ENCODE measurements around the gene DIMT1. TPM values are rescaled to one million over a fixed set of nuclear protein-coding genes. Genes with fewer than 3 reads are reported as not detected.

Gene DIMT1
- 10 to 100 TPM; 23.2 to 23.4 TPM for total RNA-seq
- polyA plus RNA-seq, result 10 to 100 TPM; 44.4 to 50.9 (median 46.3) TPM
- total RNA-seq, result 30.3 to 117 (median 43.3) reads per million in 6 experiments

DNA sequence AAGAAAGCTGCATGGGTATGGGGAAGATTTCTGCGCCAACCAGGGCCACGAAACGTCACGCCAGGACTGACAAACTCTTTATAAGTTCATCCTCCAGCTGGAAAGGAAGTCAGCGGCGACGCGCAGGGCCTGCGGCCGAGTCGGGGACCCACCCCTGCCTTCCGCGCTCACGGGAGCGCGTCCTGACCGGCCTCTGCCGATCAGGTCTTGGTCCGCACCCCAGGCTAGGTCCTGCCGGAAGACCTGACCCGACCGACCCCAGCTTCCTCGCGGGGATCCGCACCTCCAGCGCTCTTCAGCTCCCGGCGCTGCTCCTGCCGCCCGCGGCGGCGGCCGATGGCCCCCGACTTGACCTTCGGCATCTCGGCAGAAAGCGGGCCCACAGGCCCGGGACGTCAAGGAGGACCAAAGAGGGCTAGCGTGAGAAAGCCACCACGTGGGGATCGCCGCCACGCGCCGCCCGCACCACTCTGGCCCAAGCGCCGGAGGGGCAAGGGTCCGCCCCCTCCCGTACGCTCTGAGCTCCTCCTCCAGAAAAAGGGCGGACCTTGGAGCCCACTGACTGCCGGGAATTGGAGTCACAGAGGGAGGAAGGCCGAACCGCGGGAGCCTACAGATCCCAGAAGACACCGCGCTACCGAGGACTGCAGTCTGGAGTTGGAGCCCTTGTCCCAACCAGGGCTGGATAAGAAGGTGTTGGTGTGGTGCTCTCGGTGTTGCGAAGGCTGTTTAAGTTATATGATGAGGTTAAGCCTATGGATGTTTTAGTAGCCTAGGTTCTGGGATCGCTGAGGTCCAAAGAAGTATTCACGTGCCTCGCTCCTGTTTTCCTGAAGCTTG, at the start of gene DIMT1:
Gene DIMT1, minus strand, starts transcription at position 495 of the 840 bp plus-strand sequence. Its CDS starts 133 bp downstream, at position 362.
- peak; percentile 95 to 96 for ATAC-seq
- Mint-ChIP-seq H3K36me3 (peaks cover 0 to 31% (median 5%) of the 10 kb centered on the region in 3 donors), H3K27ac (peak within 1 kb of the TSS; percentile 91 to 98 (median 97)), H3K4me1 (peaks cover 14 to 33% (median 27%) of the 10 kb centered on the region in 4 donors), H3K27me3 (no peaks in the 10 kb centered on the region), H3K9me3 (no peaks in the 10 kb centered on the region), H3K4me3 (peak within 1 kb of the TSS; percentile 94 to 99 (median 99))
- DNase-seq, result peak; percentile 79 to 95 (median 90)
- POLR2A ChIA-PET, result interaction anchor here (0.6 to 2.6 kb wide), 17 partner anchors 9 to 1073 kb away, joined by 3 to 41 read pairs (median 4); partner anchors contain the start of genes IPO11, KIF2A and LRRC70

GRCh38 chr5:62450259-62450658, 46.6 kb upstream of the DIMT1 start:
- no peak overlapping the region for H3K27ac Mint-ChIP-seq
- POLR2A ChIA-PET, result no interaction called here

GRCh38 chr5:62448528-62448927, 44.8 kb upstream of the DIMT1 start:
- H3K4me1 Mint-ChIP-seq, result peaks cover 0 to 2% (median 0%) of the 10 kb centered on the region in 4 donors
- H3K27ac Mint-ChIP-seq, result peak overlapping the region in 1 of 10 donors; percentile 83
- POLR2A ChIA-PET, result no interaction called here
- H3K4me3 Mint-ChIP-seq, result no peak overlapping the region
- peaks cover 0 to 61% (median 15%) of the 10 kb centered on the region in 3 donors for H3K36me3 Mint-ChIP-seq
- ATAC-seq (no peak), DNase-seq (no peak)
- no peaks in the 10 kb centered on the region for H3K27me3 Mint-ChIP-seq
- no peaks in the 10 kb centered on the region for H3K9me3 Mint-ChIP-seq

More at GRCh38 chr5:62450259-62450658, 46.6 kb upstream of the DIMT1 start:
- DNase-seq (no peak), ATAC-seq (no peak)
- Mint-ChIP-seq H3K27me3 (no peaks in the 10 kb centered on the region), H3K9me3 (no peaks in the 10 kb centered on the region), H3K4me1 (peaks cover 0 to 2% (median under 1%) of the 10 kb centered on the region in 4 donors), H3K36me3 (peaks cover 0 to 70% (median 13%) of the 10 kb centered on the region in 3 donors), H3K4me3 (no peak overlapping the region)

DNA sequence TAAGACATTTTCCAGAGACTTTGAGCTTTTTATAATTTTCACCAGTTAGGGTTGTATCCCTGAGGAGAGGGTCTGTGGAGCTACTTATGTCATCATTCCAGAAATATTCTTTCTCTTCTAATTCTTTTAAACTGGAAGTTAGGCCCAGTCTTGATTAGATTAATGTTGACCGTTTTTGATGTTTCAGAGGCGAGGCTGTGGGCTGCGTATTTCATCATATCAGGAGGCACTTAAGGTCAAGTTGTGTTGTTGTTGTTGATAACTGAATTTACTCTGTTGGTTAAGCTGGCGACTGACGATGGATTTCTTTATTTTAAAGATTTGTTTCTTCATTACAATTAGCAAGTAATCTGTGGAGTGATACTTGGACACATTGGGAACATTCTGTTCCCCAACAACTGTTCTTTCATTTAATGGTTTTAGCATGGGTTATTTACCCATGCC, 28.9 kb upstream of the DIMT1 start:
- H3K36me3 Mint-ChIP-seq, result peaks cover 0 to 40% (median 3%) of the 10 kb centered on the region in 3 donors
- no peaks in the 10 kb centered on the region for H3K9me3 Mint-ChIP-seq
- POLR2A ChIA-PET, result no interaction called here
- peak overlapping the region in 2 of 10 donors; percentile 3 to 65 for H3K27ac Mint-ChIP-seq
- no peak overlapping the region for H3K4me3 Mint-ChIP-seq
- H3K4me1 Mint-ChIP-seq, result peaks cover 19 to 32% (median 24%) of the 10 kb centered on the region in 4 donors
- no peak for ATAC-seq
- no peak for DNase-seq
- no peaks in the 10 kb centered on the region for H3K27me3 Mint-ChIP-seq

DNA sequence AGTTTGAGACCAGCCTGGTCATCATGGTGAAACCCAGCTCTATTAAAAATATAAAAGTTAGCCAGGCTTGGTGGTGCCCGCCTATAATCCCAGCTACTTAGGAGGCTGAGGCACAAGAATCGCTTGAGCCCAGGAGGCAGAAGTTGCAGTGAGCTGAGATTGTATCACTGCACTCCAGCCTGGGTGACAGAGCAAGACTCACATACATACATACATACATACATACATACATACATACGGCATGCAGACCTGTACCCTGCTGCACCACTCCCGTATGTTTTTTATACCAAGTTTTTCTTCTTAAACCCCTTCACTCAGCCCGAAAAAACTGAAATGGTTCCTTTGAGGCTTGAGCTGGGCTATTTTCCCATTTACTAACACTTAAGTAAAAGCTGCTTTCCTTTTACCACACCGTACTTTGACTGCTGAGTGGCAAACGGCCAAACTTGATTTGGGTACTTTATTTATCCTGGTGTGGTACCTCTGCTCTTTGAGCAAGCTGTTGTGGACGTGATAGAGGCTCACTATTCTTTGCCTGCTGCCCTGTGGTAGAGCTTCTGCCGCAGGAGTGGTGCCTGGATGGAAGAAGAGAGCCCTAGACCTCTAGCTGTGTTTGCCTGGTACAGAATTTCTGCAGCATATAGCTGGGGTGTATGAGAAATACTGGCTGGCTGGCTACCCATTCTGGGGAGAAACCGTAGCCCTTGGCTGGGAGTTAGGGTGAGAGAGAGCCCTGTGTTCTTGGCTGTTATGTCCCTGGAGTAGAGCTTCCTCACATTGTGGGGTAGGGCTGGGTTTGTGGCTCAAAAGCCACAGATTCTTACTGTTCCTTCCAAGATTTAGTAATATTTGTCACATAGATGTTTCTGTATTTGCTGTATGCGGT, 28.3 kb upstream of the DIMT1 start:
- ATAC-seq, result no peak

DNA sequence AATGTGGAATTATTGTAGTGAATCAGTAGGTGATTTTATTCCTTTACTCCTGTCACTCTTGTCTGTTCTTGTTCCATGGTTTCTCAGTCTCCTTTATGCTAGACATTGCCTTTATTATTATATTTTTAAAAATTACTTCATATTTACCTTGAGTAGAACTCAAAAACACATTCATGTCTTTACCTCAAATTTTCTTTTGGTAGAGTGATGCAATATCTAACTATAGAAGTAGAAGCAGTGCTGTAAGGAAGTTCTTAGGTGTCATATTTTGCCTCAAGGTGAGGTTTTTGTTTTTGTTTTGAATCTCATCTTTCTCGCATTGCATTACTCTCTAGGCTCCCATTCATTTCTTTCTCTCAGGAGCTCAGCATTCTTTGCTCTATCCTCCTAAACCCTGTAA, 21.1 kb upstream of the DIMT1 start:
- Mint-ChIP-seq H3K27ac (no peak overlapping the region), H3K4me1 (peaks cover 12 to 42% (median 19%) of the 10 kb centered on the region in 4 donors), H3K9me3 (no peaks in the 10 kb centered on the region), H3K27me3 (no peaks in the 10 kb centered on the region), H3K36me3 (peaks cover 0 to 17% (median 8%) of the 10 kb centered on the region in 3 donors), H3K4me3 (no peak overlapping the region)
- DNase-seq, result no peak
- POLR2A ChIA-PET, result no interaction called here
- ATAC-seq, result no peak

More for the DNA sequence above, 28.3 kb upstream of the DIMT1 start:
- Mint-ChIP-seq H3K4me1 (peaks cover 19 to 34% (median 24%) of the 10 kb centered on the region in 4 donors), H3K27me3 (no peaks in the 10 kb centered on the region), H3K27ac (peak overlapping the region in 2 of 10 donors; percentile 3 to 74), H3K9me3 (no peaks in the 10 kb centered on the region), H3K36me3 (peaks cover 0 to 40% (median 2%) of the 10 kb centered on the region in 3 donors), H3K4me3 (no peak overlapping the region)
- no peak for DNase-seq
- POLR2A ChIA-PET, result no interaction called here

- DNase-seq (no peak), ATAC-seq (no peak)
- Mint-ChIP-seq H3K27ac (no peak overlapping the region), H3K4me1 (peaks cover 10 to 45% (median 22%) of the 10 kb centered on the region in 4 donors), H3K9me3 (no peaks in the 10 kb centered on the region), H3K4me3 (no peak overlapping the region), H3K27me3 (no peaks in the 10 kb centered on the region), H3K36me3 (peaks cover 0 to 11% (median 8%) of the 10 kb centered on the region in 3 donors)
- POLR2A ChIA-PET, result no interaction called here
Measured at GRCh38 chr5:62421414-62421813, 17.7 kb upstream of the DIMT1 start.

DNA sequence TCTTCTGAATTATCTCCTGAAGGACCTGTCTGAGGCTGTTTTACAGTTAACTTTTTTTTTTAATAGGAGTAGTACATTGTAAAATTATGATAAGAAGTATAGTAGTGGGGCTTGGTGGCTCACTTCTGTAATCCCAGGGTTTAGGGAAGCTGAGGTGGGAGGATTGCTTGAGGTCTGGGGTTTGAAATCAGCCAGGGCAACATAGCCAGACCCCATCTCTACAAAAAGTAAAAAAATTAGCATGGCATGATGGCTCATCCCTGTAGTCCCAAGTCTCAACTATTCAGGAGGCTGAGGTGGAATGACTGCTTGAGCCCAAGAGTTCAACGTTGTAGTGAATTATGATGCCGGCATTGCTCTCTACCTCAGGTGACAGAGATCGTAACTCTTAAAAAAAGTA, 15.9 kb upstream of the DIMT1 start:
- H3K4me3 Mint-ChIP-seq, result no peak overlapping the region
- no peaks in the 10 kb centered on the region for H3K9me3 Mint-ChIP-seq
- H3K27ac Mint-ChIP-seq, result no peak overlapping the region
- POLR2A ChIA-PET, result no interaction called here
- no peak for ATAC-seq
- H3K4me1 Mint-ChIP-seq, result peaks cover 8 to 39% (median 17%) of the 10 kb centered on the region in 4 donors
- H3K27me3 Mint-ChIP-seq, result no peaks in the 10 kb centered on the region
- no peak for DNase-seq
- H3K36me3 Mint-ChIP-seq, result peaks cover 0 to 14% (median 3%) of the 10 kb centered on the region in 3 donors

GRCh38 chr5:62418462-62419076, 14.9 kb upstream of the DIMT1 start:
- H3K4me3 Mint-ChIP-seq, result no peak overlapping the region
- POLR2A ChIA-PET, result no interaction called here
- no peak for ATAC-seq
- no peak overlapping the region for H3K27ac Mint-ChIP-seq
- no peak for DNase-seq
- peaks cover 9 to 44% (median 23%) of the 10 kb centered on the region in 4 donors for H3K4me1 Mint-ChIP-seq
- H3K9me3 Mint-ChIP-seq, result no peaks in the 10 kb centered on the region
- H3K27me3 Mint-ChIP-seq, result no peaks in the 10 kb centered on the region
- peaks cover 0 to 14% (median 0%) of the 10 kb centered on the region in 3 donors for H3K36me3 Mint-ChIP-seq

- Mint-ChIP-seq H3K27ac (peak overlapping the region in 8 of 10 donors; percentile 56 to 97 (median 92)), H3K4me1 (peaks cover 8 to 34% (median 29%) of the 10 kb centered on the region in 4 donors), H3K9me3 (no peaks in the 10 kb centered on the region), H3K27me3 (peaks cover 0 to 3% (median 0%) of the 10 kb centered on the region in 5 donors), H3K36me3 (peaks cover 0 to 13% (median 0%) of the 10 kb centered on the region in 3 donors), H3K4me3 (peak overlapping the region; percentile 87 to 94 (median 92))
- ATAC-seq (no peak), DNase-seq (no peak)
- POLR2A ChIA-PET, result interaction anchor here (0.5 to 2.8 kb wide), 4 partner anchors 10 to 1357 kb away, joined by 3 to 41 read pairs (median 4); partner anchors contain the start of gene DIMT1
Measured at GRCh38 chr5:62413711-62414110, 10.0 kb upstream of the DIMT1 start.

DNA sequence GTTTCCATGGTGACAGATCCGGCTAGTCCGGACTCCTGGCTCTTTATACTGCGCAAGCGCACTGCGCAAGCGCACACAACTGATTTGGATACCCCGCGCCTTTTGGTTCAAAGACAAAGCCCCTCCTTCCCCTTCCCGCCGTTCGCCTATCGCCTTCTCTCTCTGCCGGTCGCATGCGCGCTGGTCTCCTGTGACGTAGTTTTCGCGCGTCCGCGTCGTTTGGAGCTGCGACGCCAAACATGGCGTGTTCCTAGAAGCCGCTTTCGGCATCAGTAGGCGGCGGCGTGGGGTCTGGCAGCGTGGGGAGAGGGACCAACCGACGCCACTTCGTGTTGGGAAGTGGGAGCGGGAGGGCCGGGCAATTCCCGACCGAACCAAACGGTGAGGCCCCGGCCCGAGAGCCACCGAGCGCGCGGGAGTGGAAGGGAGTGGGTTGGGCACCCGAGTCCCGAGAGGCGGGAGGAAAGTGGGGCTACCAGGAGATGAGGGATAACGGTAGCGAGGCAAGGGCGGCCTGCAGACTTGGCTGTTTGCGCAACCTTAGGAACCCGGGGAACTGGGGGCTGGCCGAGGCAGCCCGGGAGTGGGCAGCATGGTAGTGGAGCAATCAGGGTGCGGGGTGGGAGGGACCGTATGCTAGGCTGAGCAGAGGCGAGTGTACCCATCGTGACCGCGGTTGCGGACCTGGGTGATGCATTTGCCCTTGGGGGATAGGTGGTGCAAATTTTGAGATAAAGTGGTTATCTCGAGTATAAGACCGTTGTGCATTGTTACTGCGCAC, 9.0 kb upstream of the DIMT1 start, which contains the start of gene IPO11:
Gene IPO11, plus strand, starts transcription at position 215 of the 781 bp plus-strand sequence. CDS start 24,517 bp downstream, outside the sequence.
- DNase-seq (peak; percentile 94 to 99 (median 98)), ATAC-seq (peak; percentile 88 to 93)
- Mint-ChIP-seq H3K4me1 (peaks cover 8 to 31% (median 28%) of the 10 kb centered on the region in 4 donors), H3K9me3 (no peaks in the 10 kb centered on the region), H3K27ac (peak within 1 kb of the TSS; percentile 87 to 97 (median 96)), H3K4me3 (peak within 1 kb of the TSS; percentile 87 to 94 (median 92)), H3K36me3 (peaks cover 0 to 8% (median 0%) of the 10 kb centered on the region in 3 donors), H3K27me3 (peaks cover 0 to 3% (median 0%) of the 10 kb centered on the region in 5 donors)
- POLR2A ChIA-PET, result interaction anchor here (0.6 to 2.8 kb wide), 6 partner anchors 9 to 110 kb away, joined by 3 to 41 read pairs (median 4); partner anchors contain the start of genes DIMT1 and KIF2A
